Ovary (tissue), 3 donors: ENCODE results near the gene CHCHD6.

ENCODE experiments used
- CTCF ChIP-seq, 3 donors: fragments of 450-650 bp in 2 of 3; fragments of 200-600 bp in 1 of 3; IDR thresholded peaks; one replicate each; pipeline versions ENCODE4 v1.5.1 to v1.8.0; 2016 to 2022; ENCODE audit warnings: antibody characterized with exemption in 3 of 3, mild to moderate bottlenecking in 1 of 3
- POLR2A ChIP-seq: fragments of 450-650 bp; IDR thresholded peaks from one replicate; pipeline ENCODE4 v1.6.1; 2017; ENCODE audit warnings: antibody characterized with exemption, mild to moderate bottlenecking, moderate library complexity
- donor health status: DM: no; HTN: no; CAD: no.

- no peak for TF ChIP-seq POLR2A
- no peak for TF ChIP-seq CTCF (IDR thresholded peaks at IDR 0.05)
These were observed 103.8 kb downstream of the CHCHD6 start for GRCh38 chr3:126807795-126808194.
